DND-41 (cell line): ENCODE data around the gene S100A1.

Experiments
- ATAC-seq: fragments of 200-7000 bp; cut with Tn5 transposase; 3 replicates; pipeline ENCODE4 v1.9.1; 2021; ENCODE audit warnings: low read depth; ENCODE audit not compliant: insufficient read depth
- DNase-seq: peaks from one replicate; pipeline ENCODE4 v3.0.0-alpha.2; 2020
- H2AFZ ChIP-seq: 2 replicates; pipeline ENCODE4 v1.6.0; 2012; ENCODE audit warnings: low read depth, low read length
- H3K27ac ChIP-seq: 2 replicates; pipeline ENCODE4 v1.5.1; 2012; ENCODE audit warnings: low read length, inconsistent platforms
- H3K27me3 ChIP-seq: fragments of 200-600 bp; sonication (generic); 2 replicates; pipeline ENCODE4 v1.6.0; 2012; ENCODE audit warnings: low read length, mild to moderate bottlenecking, inconsistent platforms; ENCODE audit not compliant: insufficient read depth, poor library complexity
- H3K36me3 ChIP-seq: 2 replicates; pipeline ENCODE4 v1.5.1; 2012; ENCODE audit warnings: low read length, inconsistent platforms; ENCODE audit not compliant: insufficient read depth
- H3K4me1 ChIP-seq: 2 replicates; pipeline ENCODE4 v1.5.1; 2012; ENCODE audit warnings: mild to moderate bottlenecking, low read length; ENCODE audit not compliant: insufficient read depth
- H3K4me2 ChIP-seq: 2 replicates; pipeline ENCODE4 v1.6.0; 2012; ENCODE audit warnings: mild to moderate bottlenecking, moderate library complexity, low read length, inconsistent platforms; ENCODE audit not compliant: insufficient read depth
- H3K4me3 ChIP-seq, 2 experiments: fragments of 200-600 bp in 1 of 2; shearing (Covaris generic) in 1 of 2; 2 replicates each; pipeline ENCODE4 v1.5.1; 2012 to 2016; ENCODE audit warnings: inconsistent platforms in 2 of 2, low read length in 2 of 2, mild to moderate bottlenecking in 2 of 2, low read depth in 1 of 2, moderate library complexity in 1 of 2
- H3K79me2 ChIP-seq: 2 replicates; pipeline ENCODE4 v1.6.0; 2012; ENCODE audit warnings: low read length, inconsistent platforms; ENCODE audit not compliant: insufficient read depth
- H3K9ac ChIP-seq: 2 replicates; pipeline ENCODE4 v1.6.0; 2012; ENCODE audit warnings: low read depth, mild to moderate bottlenecking, inconsistent platforms, low read length, moderate library complexity
- H3K9me3 ChIP-seq: 2 replicates; pipeline ENCODE4 v1.5.1; 2012; ENCODE audit warnings: low read length, moderate library complexity, mild to moderate bottlenecking, inconsistent platforms; ENCODE audit not compliant: insufficient read depth, severe bottlenecking
- H4K20me1 ChIP-seq: 2 replicates; pipeline ENCODE4 v1.6.0; 2012; ENCODE audit warnings: low read length; ENCODE audit not compliant: insufficient read depth
- EZH2 ChIP-seq: IDR thresholded peaks from 3 replicates; pipeline ENCODE4 v1.6.1; 2012; ENCODE audit warnings: borderline replicate concordance, low read depth, mild to moderate bottlenecking, moderate library complexity, low read length, inconsistent platforms; ENCODE audit not compliant: severe bottlenecking
- TF ChIP-seq, protein P1 (sequence below): IDR thresholded peaks from 2 replicates; pipeline ENCODE4 v1.5.1; 2012; ENCODE audit warnings: borderline replicate concordance, low read length, moderate library complexity, mild to moderate bottlenecking; ENCODE audit not compliant: poor library complexity, severe bottlenecking; ENCODE audit errors: extremely low read depth

The S100A1 gene

DNA sequence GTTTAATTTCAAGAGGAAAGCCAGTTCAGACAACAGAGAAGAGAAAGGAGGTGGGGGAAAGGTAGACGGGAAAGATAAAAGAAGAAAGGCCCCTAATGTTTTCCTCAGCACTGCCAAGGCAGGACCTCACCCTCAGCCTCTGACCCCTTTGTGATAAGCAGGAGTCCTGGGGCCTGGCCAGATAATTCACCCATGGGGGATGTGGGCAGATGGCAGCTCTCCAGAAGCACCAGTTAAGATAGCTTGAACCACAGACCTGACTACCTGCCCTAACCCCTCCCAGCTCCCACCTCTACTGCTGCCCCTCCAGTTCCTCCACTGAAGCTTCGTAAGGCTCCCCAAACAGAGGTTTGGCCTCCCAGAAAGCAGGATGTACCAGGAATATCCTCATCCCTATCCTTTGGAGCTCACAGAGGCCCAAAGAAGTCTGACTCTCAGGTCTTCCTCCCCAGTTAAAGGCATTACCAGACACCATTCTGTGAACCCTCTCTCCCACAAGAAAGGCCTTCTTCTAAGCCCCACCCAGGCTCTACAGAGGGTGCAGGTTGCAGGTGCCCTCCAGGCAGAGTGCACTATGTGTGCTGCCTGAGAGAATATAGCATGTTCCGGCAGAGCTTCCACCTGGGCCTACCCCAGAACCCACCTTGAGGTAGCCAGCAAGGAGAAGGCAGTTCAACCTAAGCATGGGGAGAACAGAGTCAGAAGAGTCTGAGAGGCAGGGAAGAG is 21.1 kb downstream of the S100A1 start:
- Histone ChIP-seq H3K4me3 (no peak overlapping the region), H3K9ac (no peak overlapping the region), H3K9me3 (no peaks in the 10 kb centered on the region), H2AFZ (no peak overlapping the region), H3K4me1 (no peaks in the 10 kb centered on the region), H3K79me2 (no peaks in the 10 kb centered on the region), H3K27ac (no peak overlapping the region), H4K20me1 (peaks cover 11% of the 10 kb centered on the region; the same call in 1 of the 2 replicates), H3K27me3 (no peaks in the 10 kb centered on the region), H3K36me3 (peaks cover 32% of the 10 kb centered on the region), H3K4me2 (no peak overlapping the region)
- ATAC-seq = peak; percentile 44
- no peak for TF ChIP-seq EZH2
- TF ChIP-seq, protein P1, sequence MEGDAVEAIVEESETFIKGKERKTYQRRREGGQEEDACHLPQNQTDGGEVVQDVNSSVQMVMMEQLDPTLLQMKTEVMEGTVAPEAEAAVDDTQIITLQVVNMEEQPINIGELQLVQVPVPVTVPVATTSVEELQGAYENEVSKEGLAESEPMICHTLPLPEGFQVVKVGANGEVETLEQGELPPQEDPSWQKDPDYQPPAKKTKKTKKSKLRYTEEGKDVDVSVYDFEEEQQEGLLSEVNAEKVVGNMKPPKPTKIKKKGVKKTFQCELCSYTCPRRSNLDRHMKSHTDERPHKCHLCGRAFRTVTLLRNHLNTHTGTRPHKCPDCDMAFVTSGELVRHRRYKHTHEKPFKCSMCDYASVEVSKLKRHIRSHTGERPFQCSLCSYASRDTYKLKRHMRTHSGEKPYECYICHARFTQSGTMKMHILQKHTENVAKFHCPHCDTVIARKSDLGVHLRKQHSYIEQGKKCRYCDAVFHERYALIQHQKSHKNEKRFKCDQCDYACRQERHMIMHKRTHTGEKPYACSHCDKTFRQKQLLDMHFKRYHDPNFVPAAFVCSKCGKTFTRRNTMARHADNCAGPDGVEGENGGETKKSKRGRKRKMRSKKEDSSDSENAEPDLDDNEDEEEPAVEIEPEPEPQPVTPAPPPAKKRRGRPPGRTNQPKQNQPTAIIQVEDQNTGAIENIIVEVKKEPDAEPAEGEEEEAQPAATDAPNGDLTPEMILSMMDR = no peak
- DNase-seq = no peak

DNA sequence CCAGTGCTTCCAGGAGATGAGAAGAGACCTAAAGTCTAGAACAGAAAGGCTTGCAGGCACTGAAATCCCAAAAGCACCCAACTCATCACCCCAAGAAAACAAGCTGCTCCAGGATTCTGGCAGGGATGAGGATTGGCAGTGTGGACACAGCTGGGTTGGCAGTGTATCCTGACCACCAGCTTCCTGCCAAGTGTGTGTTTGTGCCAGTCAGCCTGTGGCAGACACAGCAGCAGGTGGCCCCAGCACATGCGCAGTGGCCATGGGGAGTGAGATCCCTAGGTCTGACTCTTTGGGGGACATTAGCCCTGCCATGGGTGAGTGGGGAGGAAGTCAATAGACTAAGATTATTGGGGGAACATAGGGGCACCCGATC is 21.6 kb downstream of the S100A1 start:
- no peak overlapping the region for H3K27ac ChIP-seq
- no peaks in the 10 kb centered on the region for H3K4me1 ChIP-seq
- no peaks in the 10 kb centered on the region for H3K9me3 ChIP-seq
- no peak overlapping the region for H2AFZ ChIP-seq
- H3K79me2 ChIP-seq = no peaks in the 10 kb centered on the region
- TF ChIP-seq EZH2 = no peak
- TF ChIP-seq, protein P1 = no peak
- H3K9ac ChIP-seq = no peak overlapping the region
- no peak for DNase-seq
- H3K27me3 ChIP-seq = no peaks in the 10 kb centered on the region
- 0 out of 3 replicates have a peak, but pooled peaks have one; percentile 18 for ATAC-seq
- peaks cover 9% of the 10 kb centered on the region; the same call in 1 of the 2 replicates for H4K20me1 ChIP-seq
- H3K4me3 ChIP-seq = no peak overlapping the region
- no peak overlapping the region for H3K4me2 ChIP-seq
- H3K36me3 ChIP-seq = peaks cover 27% of the 10 kb centered on the region

- no peak for ATAC-seq
- no peak overlapping the region for H3K27ac ChIP-seq
- peaks cover 8% of the 10 kb centered on the region; the same call in 1 of the 2 replicates for H3K36me3 ChIP-seq
- H3K9me3 ChIP-seq = no peaks in the 10 kb centered on the region
- H4K20me1 ChIP-seq = 0 out of 2 replicates have a peak, but pooled peaks cover 3% of the 10 kb centered on the region
- DNase-seq = no peak
- no peak overlapping the region for H3K4me2 ChIP-seq
- no peak overlapping the region for H3K4me3 ChIP-seq
- H3K79me2 ChIP-seq = no peaks in the 10 kb centered on the region
- H3K4me1 ChIP-seq = no peaks in the 10 kb centered on the region
- no peak overlapping the region for H2AFZ ChIP-seq
- no peak overlapping the region for H3K9ac ChIP-seq
- no peak for TF ChIP-seq EZH2
- TF ChIP-seq, protein P1 = no peak
- H3K27me3 ChIP-seq = no peaks in the 10 kb centered on the region
Observed at GRCh38 chr1:153651771-153652170, 23.5 kb downstream of the S100A1 start.
